ENCODE measurements around the gene FAM228A.

The FAM228A gene

DNA sequence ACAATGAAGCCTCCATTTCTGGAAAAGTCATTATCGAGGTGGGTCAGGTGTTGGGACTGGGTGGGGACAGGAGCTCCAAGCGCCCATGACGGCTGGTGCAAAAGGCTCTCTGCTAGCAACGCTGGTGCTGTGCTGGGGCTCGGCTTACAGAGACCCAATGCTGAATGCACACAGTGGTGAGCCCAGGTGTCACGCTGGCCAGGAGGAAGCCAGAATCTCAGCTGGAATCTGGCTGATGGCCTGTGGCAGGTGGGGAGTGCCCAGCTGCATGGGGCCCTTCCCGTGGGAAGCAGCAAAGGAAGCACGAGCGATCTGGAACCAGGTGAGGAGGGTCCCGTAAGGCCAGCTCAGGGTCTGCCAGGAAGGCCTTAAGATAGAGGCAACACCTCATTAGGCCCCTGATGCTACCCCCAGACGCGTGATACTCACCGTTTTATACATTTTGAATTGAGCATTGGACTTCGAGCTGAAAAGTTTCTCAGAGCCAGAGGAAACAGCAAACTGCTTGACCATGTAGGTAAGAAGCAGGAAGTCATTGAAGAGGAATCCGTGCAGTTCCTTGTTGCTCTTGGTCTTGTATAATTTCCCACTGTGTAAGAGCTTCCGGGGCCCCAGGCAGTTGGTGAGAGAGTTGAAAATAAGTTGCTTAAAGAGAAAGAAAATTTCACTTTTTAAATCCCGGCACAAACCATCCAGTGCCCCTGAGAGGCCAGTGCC, 34.7 kb downstream of the FAM228A start:
- Histone ChIP-seq H3K4me3 (ENCODE audit: low read depth, low read length) (no peak overlapping the region), H2BK12ac (ENCODE audit: low read length) (no peak overlapping the region), H3K18ac (ENCODE audit: low read length) (no peak overlapping the region), H3K79me2 (ENCODE audit: control insufficient read depth, insufficient read depth, low read length, poor library complexity) (no peaks in the 10 kb centered on the region), H2BK120ac (ENCODE audit: insufficient read depth, low read length, poor library complexity) (no peak overlapping the region), H3K36me3 (ENCODE audit: control insufficient read depth in 1 of 2, insufficient read depth in 2 of 2, low read length in 2 of 2) (peaks cover 28 to 32% of the 10 kb centered on the region in 2 experiments), H4K91ac (ENCODE audit: low read depth, low read length) (no peak overlapping the region), H3K4ac (ENCODE audit: low read depth, low read length) (no peak overlapping the region), H3K79me1 (ENCODE audit: low read length) (no peaks in the 10 kb centered on the region), H3K9ac (ENCODE audit: low read length) (no peak overlapping the region), H2AFZ (ENCODE audit: insufficient read depth, low read length, poor library complexity) (no peak overlapping the region), H3K14ac (ENCODE audit: low read length) (no peak overlapping the region), H3K9me3 (ENCODE audit: insufficient read depth, low read depth, low read length) (no peaks in the 10 kb centered on the region), H2BK5ac (ENCODE audit: low read depth, low read length, poor library complexity) (no peak overlapping the region), H4K12ac (ENCODE audit: low read depth, low read length) (no peak overlapping the region), H3K4me1 (ENCODE audit: control insufficient read depth in 1 of 2, insufficient read depth in 2 of 2, low read length in 2 of 2) (no peaks in the 10 kb centered on the region), H3K4me2 (ENCODE audit: low read length) (no peak overlapping the region), H3K23ac (ENCODE audit: low read length) (no peak overlapping the region), H3K27ac (ENCODE audit: low read depth, low read length) (no peak overlapping the region), H3K27me3 (ENCODE audit: insufficient read depth, low read length) (no peaks in the 10 kb centered on the region), H2AK5ac (ENCODE audit: low read length) (no peak overlapping the region), H4K8ac (ENCODE audit: low read depth, low read length) (no peak overlapping the region)
- DNase-seq, result peak in 1 of 2 donors; percentile 19
- no CpG with 5 or more reads among the region's 17 CpGs for WGBS (ENCODE audit: extremely low coverage, insufficient coverage, insufficient read length)

DNA sequence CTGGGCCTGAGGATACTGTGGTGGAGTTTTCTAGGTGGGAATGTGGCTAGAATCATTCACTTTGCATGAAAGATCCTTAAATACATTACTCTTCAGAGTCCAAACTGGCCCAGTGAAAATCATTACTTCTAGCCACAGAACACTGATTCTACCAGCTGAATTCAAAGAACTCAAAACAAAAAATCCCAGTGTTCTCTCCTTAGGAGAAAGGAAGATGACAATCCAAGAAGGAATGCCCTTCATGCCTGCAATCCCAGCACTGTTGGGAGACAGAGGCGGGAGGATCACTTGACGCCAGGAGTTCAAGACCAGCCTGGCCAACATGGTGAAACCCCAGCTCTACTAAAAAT, 35.2 kb downstream of the FAM228A start:
- H3K4me1 ChIP-seq (ENCODE audit: control insufficient read depth in 1 of 2, insufficient read depth in 2 of 2, low read length in 2 of 2), result no peaks in the 10 kb centered on the region
- no peak overlapping the region for H2BK5ac ChIP-seq (ENCODE audit: low read depth, low read length, poor library complexity)

DNA sequence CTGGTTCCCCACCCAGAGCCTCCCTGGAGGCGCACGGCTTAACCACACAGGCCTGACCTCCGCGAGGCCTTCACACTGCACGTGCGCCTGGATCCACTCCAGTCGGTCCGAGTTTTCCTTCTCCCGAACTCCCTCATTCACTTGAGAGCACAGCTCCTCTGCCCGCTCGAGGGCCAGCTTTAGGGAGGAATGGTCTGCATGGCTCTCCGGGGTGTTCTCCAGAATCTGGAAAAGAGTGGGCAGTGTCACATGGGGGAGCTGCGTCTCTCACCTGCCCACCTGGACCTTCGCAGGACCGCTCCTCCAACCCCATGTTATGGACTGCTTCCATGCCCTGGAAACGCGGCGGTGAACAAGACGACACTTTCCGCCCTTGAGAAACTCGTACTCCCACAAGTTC, 35.9 kb downstream of the FAM228A start:
- no peak overlapping the region for H2AFZ ChIP-seq (ENCODE audit: insufficient read depth, low read length, poor library complexity)
- no peak overlapping the region for H4K8ac ChIP-seq (ENCODE audit: low read depth, low read length)
- H2BK120ac ChIP-seq (ENCODE audit: insufficient read depth, low read length, poor library complexity), result no peak overlapping the region
- H3K4me1 ChIP-seq (ENCODE audit: control insufficient read depth in 1 of 2, insufficient read depth in 2 of 2, low read length in 2 of 2), result no peaks in the 10 kb centered on the region
- no peak overlapping the region for H3K23ac ChIP-seq (ENCODE audit: low read length)
- no peak overlapping the region for H3K4me2 ChIP-seq (ENCODE audit: low read length)
- no peak overlapping the region for H3K27ac ChIP-seq (ENCODE audit: low read depth, low read length)
- no peak overlapping the region for H3K14ac ChIP-seq (ENCODE audit: low read length)
- H3K18ac ChIP-seq (ENCODE audit: low read length), result no peak overlapping the region
- no peak overlapping the region for H2BK5ac ChIP-seq (ENCODE audit: low read depth, low read length, poor library complexity)
- H4K91ac ChIP-seq (ENCODE audit: low read depth, low read length), result no peak overlapping the region
- H3K9me3 ChIP-seq (ENCODE audit: insufficient read depth, low read depth, low read length), result no peaks in the 10 kb centered on the region
- H4K12ac ChIP-seq (ENCODE audit: low read depth, low read length), result no peak overlapping the region
- no peak overlapping the region for H3K4me3 ChIP-seq (ENCODE audit: low read depth, low read length)
- WGBS (ENCODE audit: extremely low coverage, insufficient coverage, insufficient read length), result no CpG with 5 or more reads among the region's 21 CpGs
- no peak overlapping the region for H2BK12ac ChIP-seq (ENCODE audit: low read length)
- peaks cover 28 to 29% of the 10 kb centered on the region in 2 experiments for H3K36me3 ChIP-seq (ENCODE audit: control insufficient read depth in 1 of 2, insufficient read depth in 2 of 2, low read length in 2 of 2)
- H3K9ac ChIP-seq (ENCODE audit: low read length), result no peak overlapping the region
- H3K79me2 ChIP-seq (ENCODE audit: control insufficient read depth, insufficient read depth, low read length, poor library complexity), result no peaks in the 10 kb centered on the region
- no peak overlapping the region for H2AK5ac ChIP-seq (ENCODE audit: low read length)
- no peak for DNase-seq
- no peaks in the 10 kb centered on the region for H3K79me1 ChIP-seq (ENCODE audit: low read length)
- H3K27me3 ChIP-seq (ENCODE audit: insufficient read depth, low read length), result no peaks in the 10 kb centered on the region
- H3K4ac ChIP-seq (ENCODE audit: low read depth, low read length), result no peak overlapping the region

More for the DNA sequence above, 35.2 kb downstream of the FAM228A start:
- no peak overlapping the region for H4K12ac ChIP-seq (ENCODE audit: low read depth, low read length)
- H3K9ac ChIP-seq (ENCODE audit: low read length), result no peak overlapping the region
- H2BK12ac ChIP-seq (ENCODE audit: low read length), result no peak overlapping the region
- no peaks in the 10 kb centered on the region for H3K27me3 ChIP-seq (ENCODE audit: insufficient read depth, low read length)
- H3K27ac ChIP-seq (ENCODE audit: low read depth, low read length), result no peak overlapping the region
- no peaks in the 10 kb centered on the region for H3K79me2 ChIP-seq (ENCODE audit: control insufficient read depth, insufficient read depth, low read length, poor library complexity)
- no peak overlapping the region for H3K4me2 ChIP-seq (ENCODE audit: low read length)
- H4K8ac ChIP-seq (ENCODE audit: low read depth, low read length), result no peak overlapping the region
- H3K79me1 ChIP-seq (ENCODE audit: low read length), result no peaks in the 10 kb centered on the region
- DNase-seq, result no peak
- no peak overlapping the region for H3K23ac ChIP-seq (ENCODE audit: low read length)
- H3K4ac ChIP-seq (ENCODE audit: low read depth, low read length), result no peak overlapping the region
- no peak overlapping the region for H4K91ac ChIP-seq (ENCODE audit: low read depth, low read length)
- H2AFZ ChIP-seq (ENCODE audit: insufficient read depth, low read length, poor library complexity), result no peak overlapping the region
- H3K4me3 ChIP-seq (ENCODE audit: low read depth, low read length), result no peak overlapping the region
- H3K9me3 ChIP-seq (ENCODE audit: insufficient read depth, low read depth, low read length), result no peaks in the 10 kb centered on the region
- H3K18ac ChIP-seq (ENCODE audit: low read length), result no peak overlapping the region
- no peak overlapping the region for H2AK5ac ChIP-seq (ENCODE audit: low read length)
- H3K14ac ChIP-seq (ENCODE audit: low read length), result no peak overlapping the region
- H3K36me3 ChIP-seq (ENCODE audit: control insufficient read depth in 1 of 2, insufficient read depth in 2 of 2, low read length in 2 of 2), result peaks cover 28 to 31% of the 10 kb centered on the region in 2 experiments
- no CpG with 5 or more reads among the region's 2 CpGs for WGBS (ENCODE audit: extremely low coverage, insufficient coverage, insufficient read length)
- H2BK120ac ChIP-seq (ENCODE audit: insufficient read depth, low read length, poor library complexity), result no peak overlapping the region

DNA sequence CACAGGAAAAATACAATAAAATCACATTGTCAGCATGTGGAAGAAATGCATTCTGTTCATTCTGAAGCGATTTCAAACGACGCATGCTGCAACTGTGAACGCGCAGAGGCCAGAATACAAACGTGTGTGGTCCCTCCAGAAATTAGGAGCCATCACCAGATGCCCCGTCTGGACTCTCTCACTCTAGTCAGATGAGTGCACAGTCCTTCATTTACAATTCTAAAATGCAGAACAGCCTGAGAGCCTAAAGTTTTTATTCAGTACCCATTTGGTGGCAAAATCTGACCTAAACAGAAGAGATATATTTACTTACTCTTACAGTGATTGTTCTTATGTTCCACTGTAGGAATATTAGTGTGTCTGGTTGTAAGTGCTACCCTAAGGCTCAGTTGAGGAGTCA, 36.6 kb downstream of the FAM228A start:
- no peak overlapping the region for H3K18ac ChIP-seq (ENCODE audit: low read length)
- H2BK5ac ChIP-seq (ENCODE audit: low read depth, low read length, poor library complexity), result no peak overlapping the region
- peaks cover 29 to 32% of the 10 kb centered on the region in 2 experiments for H3K36me3 ChIP-seq (ENCODE audit: control insufficient read depth in 1 of 2, insufficient read depth in 2 of 2, low read length in 2 of 2)
- H3K14ac ChIP-seq (ENCODE audit: low read length), result no peak overlapping the region
- H2BK12ac ChIP-seq (ENCODE audit: low read length), result no peak overlapping the region
- H4K91ac ChIP-seq (ENCODE audit: low read depth, low read length), result no peak overlapping the region
- H3K9me3 ChIP-seq (ENCODE audit: insufficient read depth, low read depth, low read length), result no peaks in the 10 kb centered on the region
- H3K4me3 ChIP-seq (ENCODE audit: low read depth, low read length), result no peak overlapping the region
- no peak overlapping the region for H3K9ac ChIP-seq (ENCODE audit: low read length)
- H3K79me1 ChIP-seq (ENCODE audit: low read length), result no peaks in the 10 kb centered on the region
- H2AK5ac ChIP-seq (ENCODE audit: low read length), result no peak overlapping the region
- H2BK120ac ChIP-seq (ENCODE audit: insufficient read depth, low read length, poor library complexity), result no peak overlapping the region
- H3K27me3 ChIP-seq (ENCODE audit: insufficient read depth, low read length), result no peaks in the 10 kb centered on the region
- H3K79me2 ChIP-seq (ENCODE audit: control insufficient read depth, insufficient read depth, low read length, poor library complexity), result no peaks in the 10 kb centered on the region
- H3K23ac ChIP-seq (ENCODE audit: low read length), result no peak overlapping the region
- no peak overlapping the region for H2AFZ ChIP-seq (ENCODE audit: insufficient read depth, low read length, poor library complexity)
- no peak overlapping the region for H3K4ac ChIP-seq (ENCODE audit: low read depth, low read length)
- H3K4me2 ChIP-seq (ENCODE audit: low read length), result no peak overlapping the region
- DNase-seq, result no peak
- H3K27ac ChIP-seq (ENCODE audit: low read depth, low read length), result no peak overlapping the region
- no CpG with 5 or more reads among the region's 7 CpGs for WGBS (ENCODE audit: extremely low coverage, insufficient coverage, insufficient read length)
- H4K12ac ChIP-seq (ENCODE audit: low read depth, low read length), result no peak overlapping the region
- no peak overlapping the region for H4K8ac ChIP-seq (ENCODE audit: low read depth, low read length)
- H3K4me1 ChIP-seq (ENCODE audit: control insufficient read depth in 1 of 2, insufficient read depth in 2 of 2, low read length in 2 of 2), result no peaks in the 10 kb centered on the region
